Chondrocyte (in vitro differentiated cells): ENCODE results near the gene VDAC1. TPM values are rescaled to one million over a fixed set of nuclear protein-coding genes. Genes with fewer than 3 reads are reported as not detected.

Experiments
- DNase-seq: peaks from one replicate; pipeline ENCODE4 v3.0.0; 2021; ENCODE audit warnings: mixed read lengths, low spot score
- H3K27ac Mint-ChIP-seq: one replicate; pipeline ENCODE4 v1.8.0; 2021; ENCODE audit warnings: mild to moderate bottlenecking, moderate library complexity, mixed read lengths; ENCODE audit not compliant: unreplicated experiment
- H3K27me3 Mint-ChIP-seq: 2 replicates; pipeline ENCODE4 v1.8.0; 2021; ENCODE audit warnings: low read depth, mixed read lengths
- H3K36me3 Mint-ChIP-seq: 2 replicates; pipeline ENCODE4 v1.8.0; 2021; ENCODE audit warnings: low read depth, mixed read lengths
- H3K4me1 Mint-ChIP-seq: 2 replicates; pipeline ENCODE4 v1.8.0; 2021; ENCODE audit warnings: low read depth, mild to moderate bottlenecking, mixed read lengths
- H3K4me3 Mint-ChIP-seq: one replicate; pipeline ENCODE4 v1.8.0; 2021; ENCODE audit warnings: mild to moderate bottlenecking, moderate library complexity, mixed read lengths; ENCODE audit not compliant: unreplicated experiment
- H3K9me3 Mint-ChIP-seq: 2 replicates; pipeline ENCODE4 v1.8.0; 2021; ENCODE audit warnings: low read depth, mixed read lengths
- CTCF ChIP-seq: fragments of 200-600 bp; sonication (generic); IDR thresholded peaks from 2 replicates; pipeline ENCODE4 v1.5.0; 2021; ENCODE audit warnings: antibody characterized with exemption, mild to moderate bottlenecking, moderate library complexity
- total RNA-seq: library from RNA; stranded (reverse); gene quantifications from 3 replicates; pipeline ENCODE4 v1.2.1, GENCODE V29; 2021

Gene VDAC1
- total RNA-seq, 1 donor from 2014 or later: 138 TPM

- TF ChIP-seq CTCF: no peak
- Mint-ChIP-seq H3K4me3 (no peak overlapping the region), H3K27ac (no peak overlapping the region), H3K9me3 (no peaks in the 10 kb centered on the region), H3K4me1 (peaks cover 26% of the 10 kb centered on the region), H3K36me3 (no peaks in the 10 kb centered on the region), H3K27me3 (no peaks in the 10 kb centered on the region)
- DNase-seq: no peak
Measured at GRCh38 chr5:133926489-133927299, 78.1 kb downstream of the VDAC1 start.

GRCh38 chr5:133925866-133926488 is 78.8 kb downstream of the VDAC1 start:
- no peaks in the 10 kb centered on the region for H3K9me3 Mint-ChIP-seq
- no peak overlapping the region for H3K4me3 Mint-ChIP-seq
- H3K27ac Mint-ChIP-seq: no peak overlapping the region
- H3K27me3 Mint-ChIP-seq: no peaks in the 10 kb centered on the region
- no peaks in the 10 kb centered on the region for H3K36me3 Mint-ChIP-seq
- no peak for DNase-seq
- H3K4me1 Mint-ChIP-seq: peaks cover 26% of the 10 kb centered on the region
- TF ChIP-seq CTCF: no peak

- H3K27me3 Mint-ChIP-seq: no peaks in the 10 kb centered on the region
Measured at GRCh38 chr5:133925269-133925668, 79.5 kb downstream of the VDAC1 start.

GRCh38 chr5:133924221-133924920 is 80.4 kb downstream of the VDAC1 start:
- no peak for DNase-seq
- Mint-ChIP-seq H3K4me3 (no peak overlapping the region), H3K36me3 (no peaks in the 10 kb centered on the region), H3K27me3 (no peaks in the 10 kb centered on the region), H3K4me1 (peaks cover 13% of the 10 kb centered on the region), H3K27ac (no peak overlapping the region), H3K9me3 (no peaks in the 10 kb centered on the region)
- no peak for TF ChIP-seq CTCF

More at GRCh38 chr5:133925269-133925668, 79.5 kb downstream of the VDAC1 start:
- Mint-ChIP-seq H3K27ac (no peak overlapping the region), H3K36me3 (no peaks in the 10 kb centered on the region), H3K9me3 (no peaks in the 10 kb centered on the region), H3K4me1 (peaks cover 22% of the 10 kb centered on the region), H3K4me3 (no peak overlapping the region)
- no peak for TF ChIP-seq CTCF
- DNase-seq: no peak

- no peaks in the 10 kb centered on the region for H3K27me3 Mint-ChIP-seq
- H3K4me3 Mint-ChIP-seq: no peak overlapping the region
- H3K27ac Mint-ChIP-seq: no peak overlapping the region
- DNase-seq: no peak
- H3K9me3 Mint-ChIP-seq: no peaks in the 10 kb centered on the region
- H3K36me3 Mint-ChIP-seq: no peaks in the 10 kb centered on the region
- TF ChIP-seq CTCF: no peak
- H3K4me1 Mint-ChIP-seq: peaks cover 7% of the 10 kb centered on the region
Measured at GRCh38 chr5:133921979-133922378, 82.8 kb downstream of the VDAC1 start.
